PC-9 (cell line): ENCODE results near the gene MPPE1. TPM values are rescaled to one million over a fixed set of nuclear protein-coding genes. Genes with fewer than 3 reads are reported as not detected.
"Not testable (repeated sequence)": the region's sequence is repeated elsewhere in the genome, so short reads cannot be mapped to it uniquely, and the experiment has no call there.

ENCODE experiments used
- BruUV-seq: library from RNA; stranded (reverse); fragments of 400-500 nt; replicated peaks from 2 replicates; lab custom pipeline; 2021; lab: Mats Ljungman, UMichigan
- CTCF ChIA-PET: fragments of 300-600 bp; sonication (Branson Sonifier 250); formaldehyde crosslinking; loops from one replicate; lab custom pipeline; 2022; ENCODE audit warnings: antibody characterized with exemption; lab: Charles Lee
- POLR2A ChIA-PET: fragments of 300-600 bp; sonication (Branson Sonifier 250); formaldehyde crosslinking; loops from one replicate; lab custom pipeline; 2022; ENCODE audit warnings: antibody characterized with exemption; ENCODE audit not compliant: unreplicated experiment; lab: Charles Lee
- DNase-seq, 2 experiments: peaks; one replicate each; pipeline versions ENCODE4 v3.0.0 to v3.0.0-alpha.2; 2015 to 2022; ENCODE audit warnings: mixed read lengths in 1 of 2
- H2AFZ ChIP-seq: fragments of 200-600 bp; sonication (generic); 2 replicates; pipeline ENCODE4 v1.8.1; 2017; ENCODE audit warnings: antibody characterized with exemption
- H3F3A ChIP-seq: fragments of 200-600 bp; sonication (generic); 2 replicates; pipeline ENCODE4 v1.8.1; 2017; ENCODE audit warnings: antibody characterized with exemption, mild to moderate bottlenecking, low read depth; ENCODE audit not compliant: insufficient read depth
- H3K27ac ChIP-seq: fragments of 200-600 bp; sonication (generic); 2 replicates; pipeline ENCODE4 v1.6.1; 2016; ENCODE audit warnings: mixed run types
- H3K27me3 ChIP-seq: fragments of 200-600 bp; sonication (generic); 2 replicates; pipeline ENCODE4 v1.6.1; 2016; ENCODE audit warnings: low read depth, mixed run types; ENCODE audit not compliant: insufficient read depth
- H3K36me3 ChIP-seq: fragments of 200-600 bp; sonication (generic); 2 replicates; pipeline ENCODE4 v1.6.1; 2016; ENCODE audit warnings: low read depth, mixed run types
- H3K4me1 ChIP-seq: fragments of 200-600 bp; sonication (generic); replicated peaks from 2 replicates; pipeline ENCODE4 v1.6.1; 2016; ENCODE audit warnings: mixed run types; ENCODE audit not compliant: insufficient read depth
- H3K4me2 ChIP-seq: fragments of 200-600 bp; sonication (generic); 2 replicates; pipeline ENCODE4 v1.6.1; 2017; ENCODE audit warnings: mixed run types
- H3K4me3 ChIP-seq: fragments of 200-600 bp; sonication (generic); 2 replicates; pipeline ENCODE4 v1.6.1; 2016; ENCODE audit warnings: mixed run types
- H3K79me2 ChIP-seq: fragments of 200-600 bp; sonication (generic); 2 replicates; pipeline ENCODE4 v1.6.1; 2017; ENCODE audit warnings: low read depth, mixed run types
- H3K9me2 ChIP-seq: fragments of 200-600 bp; sonication (generic); 2 replicates; pipeline ENCODE4 v1.8.1; 2017; ENCODE audit warnings: mild to moderate bottlenecking; ENCODE audit not compliant: insufficient read depth
- H3K9me3 ChIP-seq: fragments of 200-600 bp; sonication (generic); 2 replicates; pipeline ENCODE4 v1.8.1; 2016; ENCODE audit warnings: low read depth; ENCODE audit not compliant: insufficient read depth
- H4K20me1 ChIP-seq: fragments of 200-600 bp; sonication (generic); 2 replicates; pipeline ENCODE4 v1.8.1; 2017; ENCODE audit not compliant: insufficient read depth
- CTCF ChIP-seq: fragments of 200-600 bp; sonication (generic); conservative IDR thresholded peaks from 2 replicates; pipeline ENCODE4 v1.6.1; 2017; ENCODE audit warnings: mixed run types, antibody characterized with exemption, mild to moderate bottlenecking, moderate library complexity
- EZH2 ChIP-seq: fragments of 200-600 bp; sonication (generic); IDR thresholded peaks from 2 replicates; pipeline ENCODE4 v1.8.0; 2017; ENCODE audit warnings: antibody characterized with exemption, low read depth
- intact Hi-C: fragments of 100-400 bp; cut with micrococcal nuclease; formaldehyde crosslinking; loops from one replicate; pipeline ENCODE4 v1.10.0; 2022; ENCODE audit not compliant: unreplicated experiment
- total RNA-seq: library from RNA; stranded (reverse); gene quantifications from 2 replicates; pipeline ENCODE4 v1.2.3, GENCODE V29; 2021

Gene MPPE1
- total RNA-seq, 1 experiment from 2014 or later: 40.7 TPM

GRCh38 chr18:11927497-11927896 lies 19.4 kb upstream of the MPPE1 start:
- Histone ChIP-seq H3K27me3 (no peaks in the 10 kb centered on the region), H3K79me2 (no peaks in the 10 kb centered on the region), H3K4me3 (no peak overlapping the region), H3K27ac (no peak overlapping the region), H3K4me2 (no peak overlapping the region), H3K9me3 (no peaks in the 10 kb centered on the region), H2AFZ (no peak overlapping the region), H3K4me1 (no peaks in the 10 kb centered on the region), H3K9me2 (no peaks in the 10 kb centered on the region), H3F3A (no peaks in the 10 kb centered on the region), H3K36me3 (no peaks in the 10 kb centered on the region), H4K20me1 (no peaks in the 10 kb centered on the region)
- intact Hi-C loops: no loop called here
- POLR2A ChIA-PET: interaction anchor here (0.6 kb wide), 1 partner anchor 10 kb away, joined by 4 read pairs; no protein-coding TSS in a partner anchor
- DNase-seq: no peak
- BruUV-seq: no TSS peak
- TF ChIP-seq EZH2 (no peak), CTCF (no peak)
- CTCF ChIA-PET: interaction anchor here (0.6 to 1.6 kb wide), 2 partner anchors 12 to 68 kb away, joined by 5 to 6 read pairs; no protein-coding TSS in a partner anchor

- Histone ChIP-seq H3K79me2 (no peaks in the 10 kb centered on the region), H3K4me1 (no peaks in the 10 kb centered on the region), H3K4me3 (no peak overlapping the region), H3K27me3 (no peaks in the 10 kb centered on the region), H2AFZ (no peak overlapping the region), H3K9me2 (no peaks in the 10 kb centered on the region), H3K27ac (no peak overlapping the region), H3F3A (no peaks in the 10 kb centered on the region), H3K36me3 (no peaks in the 10 kb centered on the region), H4K20me1 (no peaks in the 10 kb centered on the region), H3K9me3 (no peaks in the 10 kb centered on the region), H3K4me2 (no peak overlapping the region)
- intact Hi-C loops: no loop called here
- DNase-seq: no peak
- no TSS peak for BruUV-seq
- POLR2A ChIA-PET: no interaction called here
- TF ChIP-seq EZH2: no peak
- TF ChIP-seq CTCF: no peak
- CTCF ChIA-PET: interaction anchor here (1.6 kb wide), 1 partner anchor 69 kb away, joined by 5 read pairs; no protein-coding TSS in a partner anchor
These were observed 17.8 kb upstream of the MPPE1 start for GRCh38 chr18:11925800-11926481.

GRCh38 chr18:11923450-11923849 lies 15.3 kb upstream of the MPPE1 start:
- H4K20me1 ChIP-seq: no peaks in the 10 kb centered on the region
- H3F3A ChIP-seq: no peaks in the 10 kb centered on the region
- H3K4me3 ChIP-seq: no peak overlapping the region
- H3K36me3 ChIP-seq: no peaks in the 10 kb centered on the region
- H3K27me3 ChIP-seq: no peaks in the 10 kb centered on the region
- DNase-seq: no peak
- no peak overlapping the region for H3K27ac ChIP-seq
- no peaks in the 10 kb centered on the region for H3K79me2 ChIP-seq
- H3K9me3 ChIP-seq: no peaks in the 10 kb centered on the region
- POLR2A ChIA-PET: no interaction called here
- no peak overlapping the region for H2AFZ ChIP-seq
- no peak for TF ChIP-seq EZH2
- H3K9me2 ChIP-seq: no peaks in the 10 kb centered on the region
- BruUV-seq: no TSS peak
- CTCF ChIA-PET: interaction anchor here (1.2 kb wide), 1 partner anchor 14 kb away, joined by 4 read pairs; no protein-coding TSS in a partner anchor
- no peak overlapping the region for H3K4me2 ChIP-seq
- no peaks in the 10 kb centered on the region for H3K4me1 ChIP-seq
- intact Hi-C loops: no loop called here

- H3K4me1 ChIP-seq, H2AFZ ChIP-seq, H3K9me3 ChIP-seq, H3K36me3 ChIP-seq, H3K4me2 ChIP-seq, BruUV-seq, H4K20me1 ChIP-seq, H3K27ac ChIP-seq, intact Hi-C loops, POLR2A ChIA-PET, H3K27me3 ChIP-seq, H3K9me2 ChIP-seq, H3F3A ChIP-seq, H3K79me2 ChIP-seq, DNase-seq, H3K4me3 ChIP-seq: not testable (repeated sequence)
- CTCF ChIA-PET: interaction anchor here (0.7 kb wide), 1 partner anchor 18 kb away, joined by 3 read pairs; no protein-coding TSS in a partner anchor
These were observed 11.4 kb upstream of the MPPE1 start for GRCh38 chr18:11919522-11919921.

GRCh38 chr18:11916880-11917279 lies 8.8 kb upstream of the MPPE1 start:
- H3K9me2 ChIP-seq, H3F3A ChIP-seq, H3K4me1 ChIP-seq, BruUV-seq, H3K4me2 ChIP-seq, DNase-seq, intact Hi-C loops, H3K9me3 ChIP-seq, POLR2A ChIA-PET, H4K20me1 ChIP-seq, H2AFZ ChIP-seq, H3K27ac ChIP-seq, H3K79me2 ChIP-seq, CTCF ChIA-PET, H3K36me3 ChIP-seq, H3K4me3 ChIP-seq, H3K27me3 ChIP-seq: not testable (repeated sequence)
